ENCODE measurements around the gene KCNQ5.

The KCNQ5 gene

DNA sequence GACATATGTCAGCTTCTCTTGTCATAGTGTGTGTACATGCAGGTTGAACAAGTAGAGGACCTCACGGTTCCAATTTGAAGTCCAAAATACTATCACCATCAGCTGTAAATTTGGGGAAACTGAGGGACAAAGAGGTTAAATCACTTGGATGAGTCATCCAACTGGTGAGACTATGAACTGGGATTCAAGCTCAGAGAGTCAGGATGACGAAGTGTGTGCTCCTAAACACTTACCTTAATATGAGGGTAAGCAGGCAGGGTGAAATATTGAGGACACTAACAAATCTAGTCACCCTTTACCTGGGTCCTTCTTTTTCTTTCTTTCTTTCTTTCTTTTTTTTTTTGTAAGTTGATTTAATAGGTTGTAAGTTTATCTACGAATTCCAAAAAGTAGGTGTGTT lies 198.3 kb downstream of the KCNQ5 start:
- TF ChIP-seq, protein P1, sequence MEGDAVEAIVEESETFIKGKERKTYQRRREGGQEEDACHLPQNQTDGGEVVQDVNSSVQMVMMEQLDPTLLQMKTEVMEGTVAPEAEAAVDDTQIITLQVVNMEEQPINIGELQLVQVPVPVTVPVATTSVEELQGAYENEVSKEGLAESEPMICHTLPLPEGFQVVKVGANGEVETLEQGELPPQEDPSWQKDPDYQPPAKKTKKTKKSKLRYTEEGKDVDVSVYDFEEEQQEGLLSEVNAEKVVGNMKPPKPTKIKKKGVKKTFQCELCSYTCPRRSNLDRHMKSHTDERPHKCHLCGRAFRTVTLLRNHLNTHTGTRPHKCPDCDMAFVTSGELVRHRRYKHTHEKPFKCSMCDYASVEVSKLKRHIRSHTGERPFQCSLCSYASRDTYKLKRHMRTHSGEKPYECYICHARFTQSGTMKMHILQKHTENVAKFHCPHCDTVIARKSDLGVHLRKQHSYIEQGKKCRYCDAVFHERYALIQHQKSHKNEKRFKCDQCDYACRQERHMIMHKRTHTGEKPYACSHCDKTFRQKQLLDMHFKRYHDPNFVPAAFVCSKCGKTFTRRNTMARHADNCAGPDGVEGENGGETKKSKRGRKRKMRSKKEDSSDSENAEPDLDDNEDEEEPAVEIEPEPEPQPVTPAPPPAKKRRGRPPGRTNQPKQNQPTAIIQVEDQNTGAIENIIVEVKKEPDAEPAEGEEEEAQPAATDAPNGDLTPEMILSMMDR (IDR thresholded peaks at IDR 0.05; ENCODE audit: extremely low read depth, missing control alignments) = no peak
- no peak for DNase-seq (ENCODE audit: low spot score)

DNA sequence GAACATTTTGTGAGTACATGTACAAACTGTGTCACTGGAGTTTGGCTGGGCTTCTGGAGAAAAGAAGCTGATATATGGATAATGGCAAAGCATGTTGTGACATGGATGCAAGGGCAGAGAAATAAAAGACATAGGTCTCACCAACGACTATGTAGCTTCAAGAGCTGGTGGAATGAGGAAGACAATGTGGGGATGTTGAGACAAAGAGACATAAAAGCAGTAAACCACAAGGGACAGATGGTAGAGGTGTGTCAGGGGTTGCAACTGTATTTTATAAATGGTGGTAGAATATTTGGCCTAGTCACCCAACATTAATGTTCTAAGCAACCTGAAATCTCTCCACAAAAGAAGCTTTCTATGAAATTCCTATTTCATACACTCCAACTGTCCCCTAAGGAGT lies 199.0 kb downstream of the KCNQ5 start:
- DNase-seq (ENCODE audit: low spot score) = no peak
- TF ChIP-seq, protein P1 (IDR thresholded peaks at IDR 0.05; ENCODE audit: extremely low read depth, missing control alignments) = no peak

DNA sequence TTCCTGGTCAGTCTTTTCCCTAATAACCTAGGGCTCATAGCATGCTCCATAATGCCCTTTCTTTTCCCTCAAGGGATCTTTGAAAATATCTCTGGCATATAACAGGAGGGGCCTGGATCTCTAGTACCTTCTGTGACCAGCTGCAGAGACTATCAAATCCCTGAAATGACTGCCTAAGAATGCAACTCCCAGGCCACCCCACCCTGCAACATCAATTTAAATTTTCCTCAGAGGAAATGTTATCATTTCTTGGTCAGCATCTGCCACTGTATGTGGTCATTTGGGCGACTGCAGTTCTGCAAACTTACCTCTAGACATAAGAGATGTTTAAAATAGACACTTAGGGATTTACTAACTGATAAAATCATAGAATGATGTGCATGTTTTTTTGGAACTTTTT lies 200.2 kb downstream of the KCNQ5 start:
- no peak for DNase-seq (ENCODE audit: low spot score)
- TF ChIP-seq, protein P1 (IDR thresholded peaks at IDR 0.05; ENCODE audit: extremely low read depth, missing control alignments) = no peak

DNA sequence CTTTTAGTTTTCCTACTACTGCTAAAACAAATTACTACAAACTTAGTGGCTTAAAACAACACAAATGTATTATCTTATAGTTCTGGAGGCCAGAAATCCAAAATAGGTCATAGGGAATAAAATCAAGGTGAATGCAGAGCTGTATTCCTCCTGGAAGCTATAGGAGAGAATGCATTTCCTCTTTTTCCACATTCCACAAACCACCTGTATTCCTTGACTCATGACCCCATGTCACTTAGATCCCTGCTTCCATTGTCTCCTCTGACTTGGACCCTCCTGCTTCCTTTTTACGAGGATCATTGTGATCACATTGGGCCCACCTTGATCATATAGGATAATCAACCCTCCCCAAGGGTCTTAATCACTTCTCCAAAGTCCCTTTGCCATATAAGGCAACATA lies 200.8 kb downstream of the KCNQ5 start:
- no peak for DNase-seq (ENCODE audit: low spot score)
- TF ChIP-seq, protein P1 (IDR thresholded peaks at IDR 0.05; ENCODE audit: extremely low read depth, missing control alignments) = no peak

DNA sequence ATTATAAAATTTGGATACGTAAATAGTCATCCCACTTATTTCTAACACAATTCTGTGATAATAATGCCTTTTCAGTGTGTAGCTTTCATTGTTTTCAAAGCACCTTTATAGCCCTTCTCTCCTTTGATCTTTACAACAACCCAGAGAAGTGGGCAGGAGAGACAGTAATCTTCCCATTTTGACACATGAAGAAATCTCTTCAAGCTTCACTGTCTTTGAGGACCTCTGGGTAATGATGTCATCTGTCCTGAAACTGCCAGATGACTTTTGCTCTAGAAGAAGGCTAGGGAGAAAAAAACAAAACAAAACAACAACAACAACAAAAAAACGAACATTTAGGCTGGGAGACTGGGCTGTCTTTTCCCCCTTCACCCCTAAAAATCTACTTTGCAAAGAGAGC lies 203.0 kb downstream of the KCNQ5 start:
- DNase-seq (ENCODE audit: low spot score) = peak; percentile 20
- TF ChIP-seq, protein P1 (IDR thresholded peaks at IDR 0.05; ENCODE audit: extremely low read depth, missing control alignments) = no peak

DNA sequence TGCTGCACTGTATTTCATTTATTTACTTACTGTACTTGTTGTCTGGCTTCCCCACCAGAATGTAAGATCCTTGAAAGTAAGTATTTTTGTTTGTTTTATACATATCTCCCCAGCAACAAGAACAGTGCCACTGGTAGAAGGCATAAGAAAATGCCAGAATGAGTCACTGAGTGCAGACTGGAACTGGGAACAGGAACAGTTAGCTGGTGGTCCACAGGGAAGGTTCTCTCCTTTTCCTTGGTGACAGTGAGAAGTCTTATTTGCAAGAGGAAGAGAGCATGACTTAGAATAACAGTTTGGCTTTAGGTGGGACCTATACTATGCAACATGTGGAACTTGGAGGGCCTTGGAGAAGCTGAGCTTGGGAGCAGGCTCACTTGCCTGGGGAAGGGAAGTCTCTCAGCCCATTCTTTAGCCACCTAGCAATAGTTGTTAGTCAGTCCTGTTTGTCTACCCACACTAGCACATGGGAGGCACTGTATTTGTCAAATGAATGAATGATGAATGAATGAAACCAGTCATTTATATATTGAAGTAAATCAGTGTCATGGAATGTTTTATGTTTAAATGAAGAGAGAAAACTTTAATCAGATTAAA lies 203.5 kb downstream of the KCNQ5 start:
- TF ChIP-seq, protein P1 (IDR thresholded peaks at IDR 0.05; ENCODE audit: extremely low read depth, missing control alignments) = no peak
- no peak for DNase-seq (ENCODE audit: low spot score)

DNA sequence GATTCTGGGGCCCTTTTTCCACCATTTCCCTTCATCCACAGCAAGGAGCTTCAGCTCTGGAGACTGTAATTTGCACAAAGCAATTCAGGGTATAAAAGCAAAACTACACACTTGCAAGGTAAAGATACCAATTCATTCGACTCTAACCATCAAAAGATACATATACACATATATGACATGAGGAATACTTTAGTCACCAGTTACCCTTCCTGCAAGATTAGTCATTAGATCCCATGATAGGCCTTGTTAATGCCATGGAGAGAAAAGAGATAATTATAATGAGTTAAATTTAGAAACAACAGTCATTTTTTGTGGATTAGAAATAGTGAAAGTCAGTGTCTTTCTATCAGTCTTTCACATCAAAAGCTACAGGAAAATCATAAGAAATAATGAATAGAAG lies 204.2 kb downstream of the KCNQ5 start:
- TF ChIP-seq, protein P1 (IDR thresholded peaks at IDR 0.05; ENCODE audit: extremely low read depth, missing control alignments) = no peak
- no peak for DNase-seq (ENCODE audit: low spot score)
